ENCODE results near the gene CASP7.
"Not testable (repeated sequence)": the region's sequence is repeated elsewhere in the genome, so short reads cannot be mapped to it uniquely, and the experiment has no call there.

CASP7 gene

DNA sequence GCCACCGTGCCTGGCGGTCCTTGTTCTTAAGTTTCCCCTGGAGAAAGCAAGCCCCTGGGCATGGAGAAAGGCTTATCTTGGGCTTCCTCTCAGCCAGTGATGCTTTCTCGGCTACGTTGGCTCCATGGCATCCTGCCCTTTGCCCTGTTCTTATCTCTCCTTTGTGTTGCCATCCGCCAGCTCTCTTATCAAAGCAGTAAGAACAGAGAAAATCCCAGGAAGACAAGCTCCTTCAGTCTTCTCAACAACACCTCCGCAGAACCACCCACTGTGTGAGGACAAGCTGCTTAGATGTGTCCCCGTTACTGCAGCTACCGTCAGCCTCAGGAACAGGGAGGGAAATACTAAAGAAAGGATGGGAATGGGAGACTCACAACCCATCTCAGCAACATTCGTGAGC, 75.1 kb downstream of the CASP7 start:
- DNase-seq: no peak

- no peak for DNase-seq
Observed at GRCh38 chr10:113756940-113757543, 77.3 kb downstream of the CASP7 start.

DNA sequence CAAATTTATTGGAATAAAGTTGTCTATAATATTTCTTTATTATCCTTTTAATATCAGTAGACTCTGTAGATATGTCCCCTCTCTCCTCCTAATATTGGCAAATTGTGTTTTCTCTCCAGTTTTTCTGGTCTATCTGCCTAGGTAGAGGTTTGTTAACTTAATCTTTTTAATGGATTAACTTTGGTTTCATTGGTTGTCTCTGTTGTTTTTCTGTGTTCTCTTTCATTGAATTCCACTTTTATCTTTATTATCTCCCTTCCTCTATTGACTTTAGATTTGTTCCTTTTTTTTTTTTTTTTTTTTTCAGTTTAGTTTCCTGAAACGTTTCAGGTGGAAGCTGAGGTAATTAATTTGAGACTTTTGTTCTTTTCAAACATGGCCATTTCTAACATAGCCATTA, 82.4 kb downstream of the CASP7 start:
- no peak for DNase-seq

- no peak for DNase-seq
Observed at GRCh38 chr10:113764582-113764981, 84.9 kb downstream of the CASP7 start.

- DNase-seq: no peak
Observed at GRCh38 chr10:113765910-113766309, 86.2 kb downstream of the CASP7 start.

- no peak for DNase-seq
Observed at GRCh38 chr10:113767222-113767621, 87.5 kb downstream of the CASP7 start.

- no peak for DNase-seq
Observed at GRCh38 chr10:113770346-113770745, 90.6 kb downstream of the CASP7 start.

DNA sequence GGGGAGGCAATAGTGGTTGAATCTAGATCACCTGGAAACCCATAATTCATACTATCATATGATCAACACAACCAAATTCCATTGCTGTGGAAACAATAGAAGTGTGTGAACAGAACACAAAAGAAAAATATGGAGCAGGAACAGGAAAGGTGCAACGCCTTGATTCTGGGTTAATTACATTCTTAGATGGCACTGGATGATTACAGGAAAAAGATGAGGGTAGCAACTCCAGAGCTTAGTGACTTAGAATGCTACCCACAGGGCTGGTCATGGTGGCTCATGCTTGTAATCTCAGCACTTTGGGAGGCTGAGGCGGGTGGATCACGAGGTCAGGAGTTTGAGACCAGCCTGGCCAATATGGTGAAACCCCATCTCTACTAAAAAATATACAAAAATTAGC, 91.4 kb downstream of the CASP7 start:
- DNase-seq: not testable (repeated sequence)

GRCh38 chr10:113775686-113776294, 96.1 kb downstream of the CASP7 start:
- DNase-seq: no peak

DNA sequence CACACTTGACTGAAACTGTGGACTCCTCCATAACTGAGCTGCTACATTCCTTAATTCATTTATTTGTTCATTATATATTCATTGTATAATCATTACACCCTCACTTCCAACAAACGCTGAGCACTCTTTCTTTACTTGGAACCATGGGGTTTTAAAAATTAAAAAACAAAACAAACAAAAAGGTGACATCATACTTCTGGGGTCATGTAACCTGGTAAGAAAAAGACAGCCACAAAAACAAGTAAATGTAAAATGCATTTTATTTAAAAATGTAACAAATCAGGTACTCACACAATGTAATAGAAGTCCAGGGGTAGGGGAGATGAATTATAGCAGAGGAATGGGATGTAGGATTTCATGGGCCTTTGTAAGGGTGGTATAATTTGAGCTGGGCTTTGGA, 96.8 kb downstream of the CASP7 start:
- DNase-seq: no peak
